OCI-LY1 (cell line): ENCODE measurements around the gene CERK.

Experiments
- H2AFZ ChIP-seq: fragments of 200-600 bp; sonication (generic), shearing (Covaris generic); 2 replicates; pipeline ENCODE4 v1.6.0; 2014; ENCODE audit warnings: antibody characterized with exemption, mild to moderate bottlenecking, low read length
- H3F3A ChIP-seq: fragments of 200-600 bp; sonication (generic), shearing (Covaris generic); 2 replicates; pipeline ENCODE4 v1.6.0; 2014; ENCODE audit warnings: mild to moderate bottlenecking, antibody characterized with exemption, low read length, moderate library complexity; ENCODE audit not compliant: insufficient read depth
- H3K27ac ChIP-seq: fragments of 200-600 bp; sonication (generic); 2 replicates; pipeline ENCODE4 v1.5.1; 2014; ENCODE audit warnings: low read length, mixed run types, mild to moderate bottlenecking, low read depth; ENCODE audit not compliant: poor library complexity, severe bottlenecking
- H3K27me3 ChIP-seq: fragments of 200-600 bp; sonication (generic); 2 replicates; pipeline ENCODE4 v1.6.0; 2014; ENCODE audit warnings: antibody characterized with exemption, mild to moderate bottlenecking, low read length, moderate library complexity; ENCODE audit not compliant: insufficient read depth
- H3K36me3 ChIP-seq: fragments of 200-600 bp; sonication (generic); 2 replicates; pipeline ENCODE4 v1.6.1; 2014; ENCODE audit warnings: mild to moderate bottlenecking, antibody characterized with exemption, low read length, moderate library complexity, mixed read lengths; ENCODE audit not compliant: insufficient read depth
- H3K4me1 ChIP-seq: fragments of 200-600 bp; sonication (generic); 2 replicates; pipeline ENCODE4 v1.5.1; 2014; ENCODE audit warnings: mild to moderate bottlenecking, low read length, moderate library complexity; ENCODE audit not compliant: insufficient read depth, severe bottlenecking
- H3K4me2 ChIP-seq: fragments of 200-600 bp; sonication (generic), shearing (Covaris generic); 2 replicates; pipeline ENCODE4 v1.6.1; 2014; ENCODE audit warnings: low read length
- H3K4me3 ChIP-seq: fragments of 200-600 bp; sonication (generic); 2 replicates; pipeline ENCODE4 v1.5.1; 2014; ENCODE audit warnings: low read length, low read depth, mild to moderate bottlenecking, mixed read lengths; ENCODE audit not compliant: poor library complexity, severe bottlenecking
- H3K79me2 ChIP-seq: fragments of 200-600 bp; shearing (Covaris generic); 2 replicates; pipeline ENCODE4 v1.6.1; 2016; ENCODE audit warnings: mixed run types, low read length, mixed read lengths; ENCODE audit not compliant: insufficient read depth
- H3K9ac ChIP-seq: fragments of 200-600 bp; sonication (generic), shearing (Covaris generic); 2 replicates; pipeline ENCODE4 v1.6.1; 2014; ENCODE audit warnings: mild to moderate bottlenecking, low read length, mixed read lengths
- H3K9me2 ChIP-seq: fragments of 200-600 bp; sonication (generic), shearing (Covaris generic); 2 replicates; pipeline ENCODE4 v1.6.1; 2014; ENCODE audit warnings: low read depth, mild to moderate bottlenecking, low read length, mixed read lengths
- H3K9me3 ChIP-seq: fragments of 200-600 bp; shearing (Covaris generic); 2 replicates; pipeline ENCODE4 v1.6.1; 2014; ENCODE audit warnings: low read length, mixed read lengths
- H4K20me1 ChIP-seq: fragments of 200-600 bp; sonication (generic), shearing (Covaris generic); 2 replicates; pipeline ENCODE4 v1.6.0; 2016; ENCODE audit warnings: mild to moderate bottlenecking, low read length; ENCODE audit not compliant: insufficient read depth
- EZH2 ChIP-seq: fragments of 200-600 bp; sonication (generic), shearing (Covaris generic); IDR thresholded peaks from 2 replicates; pipeline ENCODE4 v1.8.0; 2017; ENCODE audit warnings: borderline replicate concordance, mixed run types, mild to moderate bottlenecking, antibody characterized with exemption, low read length, moderate library complexity, mixed read lengths
- TF ChIP-seq, protein P1 (sequence below): fragments of 200-600 bp; sonication (generic), shearing (Covaris generic); IDR thresholded peaks from 2 replicates; pipeline ENCODE4 v1.5.1; 2017; ENCODE audit warnings: mild to moderate bottlenecking, antibody characterized with exemption, low read length, moderate library complexity, mixed read lengths

Gene CERK

DNA sequence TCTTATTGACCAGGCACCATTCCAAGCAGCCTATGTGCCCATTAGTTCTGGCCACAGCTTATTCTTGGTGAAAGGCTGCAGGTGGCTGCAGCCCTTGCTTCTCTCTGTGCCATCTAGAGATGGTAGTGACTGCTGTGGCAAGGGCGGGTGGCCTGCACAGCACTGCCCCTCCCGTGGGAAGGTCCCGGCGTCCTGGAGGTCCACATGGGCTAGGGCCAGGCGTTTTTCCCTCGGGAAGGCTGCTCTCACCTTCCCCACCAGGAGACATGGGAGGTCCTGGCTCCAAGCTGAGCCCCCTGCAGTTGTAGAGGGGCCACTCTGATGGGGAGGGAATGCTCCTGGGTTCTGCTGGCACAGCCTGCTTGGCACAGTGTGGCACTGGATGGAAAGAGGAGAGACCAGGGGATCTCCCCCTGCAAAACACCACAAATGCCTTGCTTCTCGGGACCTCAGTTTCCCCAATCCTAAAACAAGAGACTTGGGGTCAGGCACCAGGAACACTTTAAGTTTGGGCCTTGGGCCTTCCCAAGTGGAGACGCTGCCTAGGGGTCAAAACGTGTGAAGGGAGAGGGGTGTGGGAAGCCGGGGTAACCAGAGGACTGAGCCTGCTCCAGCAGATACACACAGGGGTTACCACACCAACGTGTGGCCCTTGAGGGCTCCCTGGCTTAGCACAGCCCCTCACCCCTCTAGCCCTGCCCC is 14.4 kb upstream of the CERK start:
- H3K27ac ChIP-seq, result no peak overlapping the region

DNA sequence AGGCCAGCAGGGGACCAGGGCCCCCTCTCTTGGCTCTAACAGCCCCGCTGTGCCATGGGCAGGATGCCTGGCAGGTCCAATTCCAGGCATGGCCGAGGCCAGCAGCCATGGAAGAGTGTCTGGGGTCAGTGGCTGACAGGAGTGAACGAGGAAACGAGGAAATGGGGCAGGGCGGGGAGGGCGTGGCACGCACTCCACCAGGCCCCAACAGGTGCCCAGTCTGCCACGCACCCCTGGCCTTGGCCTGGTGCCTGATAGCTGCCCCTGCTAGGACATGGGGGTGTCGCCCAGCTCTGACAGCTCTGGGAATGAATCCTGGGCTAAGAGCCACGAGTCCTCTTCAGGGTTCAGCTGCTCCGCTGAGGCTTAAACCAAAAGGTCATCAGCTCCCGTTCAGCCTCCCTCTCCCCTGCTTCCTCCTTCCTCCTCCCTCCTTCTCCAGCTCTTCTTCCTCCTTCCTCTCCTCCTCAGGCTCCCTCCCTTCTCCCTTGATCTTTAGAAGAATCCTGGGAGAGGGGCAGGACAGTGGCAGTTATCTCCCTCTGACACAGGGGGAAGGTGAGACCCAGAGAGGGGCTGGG is 12.9 kb upstream of the CERK start:
- no peaks in the 10 kb centered on the region for H3K36me3 ChIP-seq
- no peaks in the 10 kb centered on the region for H3K27me3 ChIP-seq
- H2AFZ ChIP-seq, result no peak overlapping the region
- no peak overlapping the region for H3K4me2 ChIP-seq
- TF ChIP-seq, protein P1, sequence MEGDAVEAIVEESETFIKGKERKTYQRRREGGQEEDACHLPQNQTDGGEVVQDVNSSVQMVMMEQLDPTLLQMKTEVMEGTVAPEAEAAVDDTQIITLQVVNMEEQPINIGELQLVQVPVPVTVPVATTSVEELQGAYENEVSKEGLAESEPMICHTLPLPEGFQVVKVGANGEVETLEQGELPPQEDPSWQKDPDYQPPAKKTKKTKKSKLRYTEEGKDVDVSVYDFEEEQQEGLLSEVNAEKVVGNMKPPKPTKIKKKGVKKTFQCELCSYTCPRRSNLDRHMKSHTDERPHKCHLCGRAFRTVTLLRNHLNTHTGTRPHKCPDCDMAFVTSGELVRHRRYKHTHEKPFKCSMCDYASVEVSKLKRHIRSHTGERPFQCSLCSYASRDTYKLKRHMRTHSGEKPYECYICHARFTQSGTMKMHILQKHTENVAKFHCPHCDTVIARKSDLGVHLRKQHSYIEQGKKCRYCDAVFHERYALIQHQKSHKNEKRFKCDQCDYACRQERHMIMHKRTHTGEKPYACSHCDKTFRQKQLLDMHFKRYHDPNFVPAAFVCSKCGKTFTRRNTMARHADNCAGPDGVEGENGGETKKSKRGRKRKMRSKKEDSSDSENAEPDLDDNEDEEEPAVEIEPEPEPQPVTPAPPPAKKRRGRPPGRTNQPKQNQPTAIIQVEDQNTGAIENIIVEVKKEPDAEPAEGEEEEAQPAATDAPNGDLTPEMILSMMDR, result no peak
- no peak for TF ChIP-seq EZH2
- H3K27ac ChIP-seq, result no peak overlapping the region
- H3F3A ChIP-seq, result no peaks in the 10 kb centered on the region
- no peaks in the 10 kb centered on the region for H4K20me1 ChIP-seq
- no peak overlapping the region for H3K9ac ChIP-seq
- H3K9me2 ChIP-seq, result no peaks in the 10 kb centered on the region
- no peaks in the 10 kb centered on the region for H3K79me2 ChIP-seq
- peaks cover 1% of the 10 kb centered on the region for H3K9me3 ChIP-seq
- no peak overlapping the region for H3K4me3 ChIP-seq
- H3K4me1 ChIP-seq, result peaks cover 9% of the 10 kb centered on the region

More for the DNA sequence above, 14.4 kb upstream of the CERK start:
- H3K36me3 ChIP-seq, result peaks cover 10% of the 10 kb centered on the region; the same call in 1 of the 2 replicates
- TF ChIP-seq EZH2, result no peak
- TF ChIP-seq, protein P1, result no peak
- H3K79me2 ChIP-seq, result no peaks in the 10 kb centered on the region
- H2AFZ ChIP-seq, result no peak overlapping the region
- no peaks in the 10 kb centered on the region for H3F3A ChIP-seq
- H3K27me3 ChIP-seq, result no peaks in the 10 kb centered on the region
- peaks cover 8% of the 10 kb centered on the region for H3K9me3 ChIP-seq
- H3K9ac ChIP-seq, result no peak overlapping the region
- no peaks in the 10 kb centered on the region for H4K20me1 ChIP-seq
- no peaks in the 10 kb centered on the region for H3K9me2 ChIP-seq
- H3K4me3 ChIP-seq, result no peak overlapping the region
- no peak overlapping the region for H3K4me2 ChIP-seq
- H3K4me1 ChIP-seq, result peaks cover 9% of the 10 kb centered on the region

- Histone ChIP-seq H3K9me3 (no peaks in the 10 kb centered on the region; the same call in 1 of the 2 replicates), H3K9me2 (no peaks in the 10 kb centered on the region), H3K4me1 (peaks cover 9% of the 10 kb centered on the region), H3K79me2 (no peaks in the 10 kb centered on the region), H3K4me2 (no peak overlapping the region), H3K36me3 (no peaks in the 10 kb centered on the region), H2AFZ (no peak overlapping the region), H3K27me3 (no peaks in the 10 kb centered on the region), H4K20me1 (no peaks in the 10 kb centered on the region), H3K9ac (no peak overlapping the region), H3F3A (no peaks in the 10 kb centered on the region), H3K4me3 (no peak overlapping the region), H3K27ac (no peak overlapping the region)
- TF ChIP-seq EZH2, result no peak
- TF ChIP-seq, protein P1, result no peak
Observed at GRCh38 chr22:46750530-46750800, 12.4 kb upstream of the CERK start.
